HG02981 (cell line): ENCODE data around the gene CLPX.
A peak's percentile ranks its signal among the peaks of the same experiment; 100 is the strongest.
"Not testable (repeated sequence)": the region's sequence is repeated elsewhere in the genome, so short reads cannot be mapped to it uniquely, and the experiment has no call there.

ENCODE experiments used
- ATAC-seq: cut with Tn5 transposase; IDR thresholded peaks from one replicate; pipeline ENCODE4 v1.9.1; 2021; ENCODE audit warnings: mild to moderate bottlenecking, moderate library complexity; ENCODE audit not compliant: unreplicated experiment

Gene CLPX

DNA sequence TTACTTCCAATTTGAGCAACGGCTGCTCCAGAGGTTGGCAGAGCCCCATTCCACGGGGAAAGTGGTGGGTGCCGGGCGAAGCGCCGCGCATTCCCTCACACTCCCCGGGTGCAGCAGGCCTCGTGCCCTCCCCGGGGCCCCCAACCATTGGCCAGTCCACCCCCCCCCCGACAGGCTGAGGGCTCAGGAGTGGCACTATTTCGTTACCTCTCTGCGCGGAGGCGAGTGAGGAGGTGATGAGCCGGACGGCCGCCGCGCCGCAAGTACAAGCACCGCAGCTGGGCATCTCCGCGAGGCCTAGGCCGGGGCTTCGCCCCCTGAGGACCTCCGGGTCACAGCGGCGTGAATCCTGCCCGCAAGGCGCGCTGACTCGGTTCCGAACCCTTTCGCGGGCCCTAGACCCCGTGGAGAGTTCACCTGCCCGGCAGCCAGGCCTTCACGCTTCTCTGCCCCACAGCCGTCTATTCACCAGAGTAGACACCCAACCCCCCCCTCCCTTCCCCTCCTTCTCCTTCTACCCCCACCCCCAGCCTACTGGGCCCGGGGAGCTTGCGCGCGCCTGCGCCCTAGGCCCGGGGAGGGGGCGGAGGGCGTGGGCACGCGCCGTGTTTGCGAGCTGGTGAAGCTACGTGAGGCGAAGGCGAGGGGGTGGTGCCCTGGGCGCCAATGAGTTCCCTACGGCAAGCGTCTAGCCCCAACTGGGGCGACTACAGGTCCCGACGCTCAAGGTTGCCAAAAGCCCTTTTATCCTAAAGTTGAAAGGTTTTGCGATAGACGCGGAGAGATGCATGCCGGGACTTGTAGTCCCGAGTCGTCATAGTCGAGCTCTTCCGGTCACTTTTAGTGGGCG lies at the start of gene CLPX:
Gene CLPX, minus strand, starts transcription at position 475 of the 850 bp plus-strand sequence. Its CDS starts 189 bp downstream, at position 286.
- ATAC-seq, result peak; percentile 72

DNA sequence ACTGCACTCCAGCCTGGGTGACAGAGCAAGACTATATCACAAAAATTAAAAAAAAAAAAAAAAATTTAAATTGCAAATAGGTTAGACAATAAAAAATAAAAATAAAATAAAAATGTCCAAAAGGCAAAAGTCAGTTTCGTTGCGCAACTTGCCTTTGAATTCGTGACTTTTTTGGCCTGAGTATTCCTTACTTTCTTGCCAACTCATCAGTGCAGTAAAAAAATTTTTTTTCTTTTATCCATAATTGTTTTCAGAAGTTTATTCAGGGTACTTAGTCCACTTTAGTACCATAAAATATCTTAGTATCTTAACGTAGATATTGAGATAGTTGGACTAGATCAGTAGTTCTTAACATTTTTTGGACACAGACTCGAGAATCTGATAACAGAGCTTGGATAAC lies 48.6 kb upstream of the CLPX start:
- no peak for ATAC-seq

DNA sequence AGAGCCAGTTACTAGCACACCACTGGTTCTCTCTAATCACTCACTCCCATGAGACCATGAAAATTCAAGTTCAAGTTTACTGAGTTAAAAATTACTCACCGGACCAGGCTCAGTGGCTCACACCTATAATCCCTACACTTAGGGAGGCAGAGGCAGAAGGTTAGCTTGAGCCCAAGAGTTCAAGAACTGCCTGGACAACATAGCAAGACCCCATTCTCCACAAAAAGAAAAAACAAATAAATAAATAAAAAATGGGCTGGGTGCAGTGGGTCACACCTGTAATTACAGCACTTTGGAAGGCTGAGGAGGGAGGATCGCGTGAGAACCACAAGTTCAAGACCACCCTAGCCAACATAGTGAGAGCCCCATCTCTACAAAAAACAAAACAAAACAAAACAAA lies 47.4 kb upstream of the CLPX start:
- no peak for ATAC-seq

DNA sequence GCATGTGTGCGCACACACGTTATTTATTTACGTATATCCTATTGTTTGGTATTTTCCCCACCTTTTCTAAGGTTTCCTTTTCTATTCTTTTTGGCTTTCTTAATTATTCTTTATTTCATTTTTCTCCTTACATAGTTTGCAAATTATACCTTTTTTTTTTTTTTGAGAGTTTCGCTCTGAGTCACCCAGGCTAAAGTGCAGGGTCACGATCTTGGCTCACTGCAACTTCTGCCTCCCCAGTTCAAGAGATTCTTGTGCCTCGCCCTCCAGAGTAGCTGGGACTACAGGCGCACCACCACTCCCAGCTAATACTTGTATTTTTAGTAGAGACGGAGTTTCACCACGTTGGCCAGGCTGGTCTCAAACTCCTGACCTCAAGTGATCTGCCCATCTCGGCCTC lies 46.2 kb upstream of the CLPX start:
- no peak for ATAC-seq

DNA sequence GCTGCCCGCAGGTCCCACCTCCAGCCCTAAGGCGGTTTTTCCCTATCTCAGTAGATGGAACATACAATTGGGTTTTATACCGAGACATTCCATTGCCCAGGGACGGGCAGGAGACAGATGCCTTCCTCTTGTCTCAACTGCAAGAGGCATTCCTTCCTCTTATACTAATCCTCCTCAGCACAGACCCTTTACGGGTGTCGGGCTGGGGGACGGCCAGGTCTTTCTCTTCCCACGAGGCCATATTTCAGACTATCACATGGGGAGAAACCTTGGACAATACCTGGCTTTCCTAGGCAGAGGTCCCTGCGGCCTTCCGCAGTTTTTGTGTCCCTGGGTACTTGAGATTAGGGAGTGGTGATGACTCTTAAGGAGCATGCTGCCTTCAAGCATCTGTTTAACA lies 41.8 kb upstream of the CLPX start:
- ATAC-seq, result not testable (repeated sequence)

DNA sequence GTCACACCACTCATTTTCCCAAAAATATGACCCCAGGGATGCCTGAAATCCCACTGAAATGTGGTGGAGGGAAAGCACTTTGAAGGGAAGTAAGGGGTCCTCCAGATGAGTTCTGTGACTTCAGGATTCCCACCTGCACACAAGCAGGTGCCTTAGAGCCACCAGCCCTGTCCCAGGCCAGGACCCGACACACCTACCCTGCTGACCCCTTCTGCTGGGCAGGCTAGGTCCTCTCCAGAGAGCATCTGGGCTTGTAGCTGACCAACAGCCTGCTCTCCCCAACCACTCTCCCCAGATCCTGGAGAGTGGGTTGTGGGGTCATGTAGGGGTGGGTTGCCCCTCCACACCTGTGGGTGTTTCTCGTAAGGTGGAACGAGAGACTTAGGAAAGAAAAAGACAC lies 41.1 kb upstream of the CLPX start:
- no peak for ATAC-seq

DNA sequence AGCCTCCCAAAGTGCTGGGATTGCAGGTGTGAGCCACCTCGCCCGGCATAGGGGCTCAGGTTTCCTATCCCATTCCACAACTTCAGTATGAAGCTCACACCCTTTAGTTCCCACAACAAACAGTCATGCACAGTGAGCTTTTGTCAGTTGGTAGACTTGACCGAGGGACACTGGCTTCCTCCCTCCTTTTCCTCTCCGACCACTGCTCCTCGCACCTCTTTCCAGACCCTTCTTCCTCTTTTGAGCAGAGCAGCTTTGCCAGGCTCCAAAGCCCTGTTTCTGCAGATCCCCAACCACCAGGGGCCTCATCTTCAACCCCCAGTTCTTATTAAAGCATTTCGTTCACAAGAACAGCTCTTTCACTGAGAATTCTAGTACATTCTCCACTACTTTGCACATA lies 38.9 kb upstream of the CLPX start:
- ATAC-seq, result no peak

DNA sequence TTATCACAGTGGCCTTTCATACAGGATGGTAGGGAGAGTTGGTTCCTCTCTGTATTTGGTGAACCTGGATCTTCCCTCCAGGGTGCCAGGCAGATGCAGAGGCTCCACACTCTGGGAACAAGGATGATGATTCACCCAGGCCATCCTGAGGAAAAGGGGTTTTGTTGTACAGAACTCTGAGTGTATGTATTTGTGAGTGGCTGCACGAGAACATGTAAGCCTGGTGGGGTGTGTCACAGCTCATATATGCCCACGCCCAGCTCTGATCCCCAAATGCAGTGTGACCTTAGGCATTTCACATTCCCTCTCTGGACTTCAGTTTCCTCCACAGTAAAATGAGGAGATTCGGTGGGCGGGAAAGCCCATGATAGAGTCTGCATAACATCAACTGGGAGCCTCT lies 37.7 kb upstream of the CLPX start:
- no peak for ATAC-seq

DNA sequence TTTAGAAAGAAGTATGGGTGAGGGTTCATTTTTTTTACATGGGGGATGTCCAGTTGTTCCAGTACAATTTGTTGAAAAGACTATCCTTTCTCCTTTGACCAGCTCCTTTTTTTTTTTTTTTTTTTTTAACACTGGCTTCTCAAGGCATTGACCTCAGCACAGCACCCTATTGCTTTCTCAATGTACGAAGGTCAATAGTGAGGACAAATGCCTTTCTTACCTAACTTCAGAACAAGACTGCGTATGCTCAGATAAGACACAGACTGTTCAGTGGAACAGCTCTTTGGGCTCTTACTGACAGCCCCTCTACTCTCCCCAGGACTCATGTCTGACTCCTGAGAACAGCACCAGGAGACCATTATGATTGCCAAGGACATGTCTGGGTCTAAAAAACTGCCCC lies 36.6 kb upstream of the CLPX start:
- ATAC-seq, result no peak

DNA sequence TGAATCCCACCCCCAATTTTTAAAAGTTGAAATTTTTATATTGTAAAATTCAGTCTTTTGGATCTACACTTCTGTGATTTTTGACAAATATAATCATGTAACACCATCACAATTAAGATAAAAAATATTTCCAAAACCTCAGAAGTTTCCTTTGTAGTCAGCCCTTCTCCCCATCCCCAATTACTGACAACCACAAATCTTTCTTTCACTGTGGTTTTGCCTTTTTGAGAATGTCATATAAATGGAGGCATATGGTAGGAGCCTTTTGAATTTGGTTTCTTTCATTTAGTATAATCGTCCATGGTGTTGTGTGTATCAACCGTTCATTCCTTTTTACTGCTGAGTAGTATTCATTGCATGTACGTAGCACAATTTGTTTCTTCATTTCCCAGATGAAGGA lies 34.0 kb upstream of the CLPX start:
- ATAC-seq, result no peak

DNA sequence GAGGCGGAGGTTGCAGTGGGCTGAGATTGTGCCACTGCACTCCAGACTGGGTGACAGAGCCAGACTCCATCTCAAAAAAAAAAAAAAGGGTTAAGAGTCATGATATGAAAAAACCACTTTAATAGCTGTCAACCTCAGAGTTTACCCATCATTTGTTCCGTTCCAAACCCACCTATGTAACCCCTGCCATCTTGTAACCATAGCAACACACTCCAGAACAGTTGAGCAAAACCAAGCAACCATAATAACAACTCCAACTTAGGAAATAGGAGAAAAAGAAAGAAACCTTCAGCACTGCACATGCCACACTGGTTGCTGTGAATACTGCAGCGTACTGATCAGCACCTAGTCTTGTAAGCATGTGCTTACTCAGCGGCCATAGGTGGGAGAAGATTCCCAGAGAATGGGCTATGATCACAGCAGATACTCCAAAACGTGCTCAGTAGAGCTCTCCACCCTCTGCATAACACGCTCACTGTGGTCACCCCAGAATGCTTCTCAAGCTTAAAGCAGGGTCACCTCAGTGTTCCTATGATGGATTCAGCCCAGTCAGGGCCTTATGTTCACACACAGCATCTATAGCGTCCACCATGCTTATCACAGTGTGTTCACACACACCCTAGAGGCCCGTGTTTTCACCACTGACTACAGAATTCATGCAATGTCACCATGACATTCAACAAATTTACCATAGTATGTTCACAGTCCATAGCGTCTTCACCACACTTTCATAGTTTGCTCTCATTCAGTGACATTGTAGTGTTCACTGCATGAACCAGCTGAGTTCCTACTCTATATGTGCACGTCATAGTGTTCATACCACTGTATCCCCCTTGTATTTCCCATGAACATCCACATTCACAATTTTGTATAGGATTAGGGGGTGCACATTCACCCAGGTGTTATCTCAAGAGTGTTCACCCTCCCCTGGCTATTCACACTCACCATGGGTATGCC lies 32.7 kb upstream of the CLPX start:
- no peak for ATAC-seq

DNA sequence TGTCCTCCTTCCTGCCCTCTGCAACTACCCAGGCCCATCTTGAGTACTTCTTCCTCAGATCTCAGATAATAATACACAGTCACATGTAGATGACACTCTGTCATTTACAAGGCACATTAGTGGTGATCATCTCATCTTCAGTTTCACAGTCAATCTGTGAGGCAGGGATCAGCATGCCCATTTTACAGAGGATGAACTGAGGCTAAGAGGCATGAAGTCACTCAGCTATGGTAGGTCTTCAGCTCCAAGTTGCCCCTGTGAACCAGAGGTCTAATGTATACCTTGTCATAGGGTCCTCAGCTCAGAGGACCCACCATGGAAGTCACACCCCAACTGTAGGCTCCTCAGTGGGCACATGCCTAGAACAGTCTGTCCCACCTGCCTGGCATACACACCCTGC lies 30.4 kb upstream of the CLPX start:
- ATAC-seq, result no peak

DNA sequence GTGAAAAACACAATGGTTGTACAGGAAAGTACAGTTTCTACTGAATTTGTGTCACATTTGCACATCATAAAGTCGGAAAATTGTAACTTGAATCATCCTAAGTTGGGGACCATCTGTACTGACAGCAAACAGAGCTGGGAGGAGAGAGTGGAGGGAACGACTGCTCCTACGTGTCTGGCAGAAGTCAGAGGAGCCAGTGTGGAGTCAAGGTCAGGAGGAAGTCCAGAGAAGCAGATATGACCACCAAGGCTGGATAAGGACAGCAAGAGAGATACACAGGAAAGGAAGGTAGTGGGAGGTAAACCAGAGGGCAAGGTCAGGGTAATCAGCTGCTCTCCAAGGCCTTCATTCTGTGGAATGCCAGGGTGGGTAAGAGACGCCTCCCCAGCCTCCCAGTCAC lies 28.9 kb upstream of the CLPX start:
- ATAC-seq, result no peak

DNA sequence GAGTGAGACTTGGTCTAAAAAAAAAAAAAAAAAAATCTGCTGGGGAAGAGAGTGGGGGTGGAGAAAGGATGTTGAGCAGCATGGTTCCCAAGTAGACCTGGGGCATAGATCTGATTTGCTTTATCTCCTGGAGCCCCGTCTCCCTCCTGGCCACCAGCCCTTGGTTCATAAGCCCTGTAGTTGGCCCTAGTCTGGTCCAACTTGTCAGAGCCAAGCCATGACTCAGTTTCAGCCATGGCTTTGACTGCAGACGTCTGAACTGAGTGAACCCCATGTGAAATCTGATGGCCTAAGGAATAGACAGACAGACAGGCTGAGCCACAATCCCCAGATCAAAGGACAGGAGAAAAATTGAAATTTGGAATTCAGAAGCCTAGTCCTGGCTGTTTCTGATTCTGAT lies 28.1 kb upstream of the CLPX start:
- no peak for ATAC-seq

DNA sequence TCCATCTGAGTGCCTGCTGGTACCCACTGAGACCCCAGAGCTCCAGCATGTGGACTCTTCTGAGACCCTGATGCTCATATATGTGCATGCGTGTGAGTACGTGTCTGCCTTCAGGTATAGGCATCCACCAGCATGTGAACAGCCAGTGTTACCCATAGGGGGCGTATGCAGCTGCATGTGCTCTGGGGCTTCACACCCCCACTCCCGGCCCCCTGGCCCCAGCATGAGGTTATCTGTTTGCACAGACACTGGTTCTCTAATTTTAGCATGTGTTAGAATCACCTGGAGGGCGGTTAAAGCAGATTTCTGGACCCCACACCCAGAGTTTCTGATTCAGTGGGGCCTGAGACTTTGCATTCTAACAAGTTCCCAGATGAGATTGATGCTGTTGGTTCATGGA lies 27.0 kb upstream of the CLPX start:
- ATAC-seq, result no peak

DNA sequence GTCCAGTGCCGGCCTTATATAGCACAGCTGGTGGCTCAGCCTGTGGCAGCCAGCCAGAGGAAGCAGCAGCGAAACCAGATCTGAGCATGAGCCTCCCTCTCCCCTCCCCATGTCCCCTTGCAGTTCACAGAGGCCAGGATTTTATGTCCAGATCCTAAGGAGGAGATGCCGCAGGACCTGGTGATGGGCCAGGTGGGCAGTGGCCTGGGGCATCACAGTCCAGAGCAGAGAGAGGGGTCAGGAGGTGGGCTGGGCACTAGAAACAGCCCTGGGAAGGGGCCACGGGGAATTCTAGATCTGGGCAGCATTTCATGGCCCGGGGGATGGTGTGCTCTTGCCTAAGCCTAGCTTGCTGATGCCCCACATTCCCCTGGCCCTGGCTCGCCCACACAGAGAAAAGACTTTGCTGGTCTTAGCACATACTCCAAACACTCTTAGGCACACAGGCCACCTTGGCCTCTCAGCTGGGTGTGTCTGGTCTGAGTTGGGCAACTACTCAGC lies 26.4 kb upstream of the CLPX start:
- no peak for ATAC-seq

DNA sequence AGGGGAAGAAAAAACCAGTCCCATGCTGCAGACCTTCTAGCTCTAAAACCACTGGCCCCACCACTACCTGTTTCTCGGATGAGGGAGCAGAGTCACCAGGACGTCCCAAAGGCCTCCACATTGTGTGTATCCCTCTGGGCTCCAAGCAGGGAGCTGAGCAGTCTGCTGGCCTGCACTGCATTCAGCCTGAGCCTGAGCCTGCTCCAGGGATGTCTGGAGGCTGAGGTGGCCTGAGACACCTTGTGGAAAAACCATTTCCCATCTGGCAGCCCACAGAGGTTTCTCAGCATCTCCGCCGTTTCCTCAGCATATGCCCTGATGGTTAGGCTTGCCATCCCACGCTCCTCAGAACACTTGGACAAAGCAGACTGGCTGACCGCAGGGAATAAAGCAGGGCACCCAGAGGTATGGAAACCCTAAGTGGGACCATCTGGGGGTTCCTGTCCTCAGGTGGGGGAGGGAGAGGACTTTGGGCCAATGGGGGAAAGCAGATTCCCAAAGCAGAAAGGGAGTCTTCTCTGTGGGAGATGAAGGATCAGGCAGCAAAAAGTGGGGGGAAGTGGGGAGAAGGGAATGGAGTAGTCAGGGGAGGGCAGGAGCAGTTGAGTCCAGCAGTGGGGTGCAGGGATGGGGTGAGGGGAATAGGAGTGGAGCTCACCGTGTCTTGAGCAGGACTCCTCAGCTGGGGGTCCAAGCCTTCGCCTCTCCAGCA lies 25.8 kb upstream of the CLPX start, which contains the start of gene CILP:
Gene CILP, minus strand, starts transcription at position 704 of the 712 bp plus-strand sequence. CDS start 1,718 bp downstream, outside the sequence.
- no peak for ATAC-seq

DNA sequence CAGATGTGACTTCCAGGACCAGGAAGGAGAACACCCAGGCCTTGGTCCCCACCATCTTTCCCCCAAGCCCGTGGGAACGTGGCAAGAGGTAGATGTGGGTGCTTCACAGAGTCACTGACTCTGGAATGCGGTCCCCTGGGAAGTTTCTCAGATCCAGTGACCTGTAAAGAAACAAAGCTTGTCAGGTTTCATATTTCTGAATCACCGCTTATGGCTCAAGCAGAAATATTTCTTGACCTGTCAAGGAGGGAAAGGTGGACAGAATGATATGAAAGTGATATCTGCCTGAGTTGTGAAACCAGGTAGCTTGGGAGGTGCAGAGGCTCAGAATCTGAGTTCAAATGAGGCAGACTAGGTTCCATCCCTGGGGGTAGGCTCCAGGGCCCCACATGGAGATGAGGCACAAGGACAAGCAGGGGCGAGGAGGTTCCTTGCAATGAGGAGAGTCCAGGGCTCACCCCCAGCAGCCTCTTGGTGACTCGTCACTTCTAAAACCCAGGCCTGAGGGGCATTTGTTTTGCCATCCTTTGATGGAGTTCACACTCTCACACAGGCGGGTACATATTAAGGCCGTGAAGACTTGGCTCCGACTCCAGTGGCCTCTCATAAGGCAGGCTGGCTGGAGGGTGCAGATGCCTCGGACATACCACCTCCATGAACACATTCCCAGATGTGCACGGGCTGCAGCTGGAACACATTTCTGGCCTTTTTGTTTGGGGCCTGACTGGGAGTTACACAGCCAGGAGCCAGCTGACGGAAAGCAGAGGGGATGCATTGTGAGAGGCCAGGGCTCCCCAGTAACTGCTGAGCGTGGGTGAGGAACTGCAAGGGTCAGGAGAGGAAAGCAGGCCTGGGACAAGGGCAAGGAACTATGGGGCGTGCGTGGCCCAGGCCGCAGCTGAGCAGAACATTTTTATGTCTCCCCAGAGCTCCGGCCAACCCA lies 24.8 kb upstream of the CLPX start:
- no peak for ATAC-seq

DNA sequence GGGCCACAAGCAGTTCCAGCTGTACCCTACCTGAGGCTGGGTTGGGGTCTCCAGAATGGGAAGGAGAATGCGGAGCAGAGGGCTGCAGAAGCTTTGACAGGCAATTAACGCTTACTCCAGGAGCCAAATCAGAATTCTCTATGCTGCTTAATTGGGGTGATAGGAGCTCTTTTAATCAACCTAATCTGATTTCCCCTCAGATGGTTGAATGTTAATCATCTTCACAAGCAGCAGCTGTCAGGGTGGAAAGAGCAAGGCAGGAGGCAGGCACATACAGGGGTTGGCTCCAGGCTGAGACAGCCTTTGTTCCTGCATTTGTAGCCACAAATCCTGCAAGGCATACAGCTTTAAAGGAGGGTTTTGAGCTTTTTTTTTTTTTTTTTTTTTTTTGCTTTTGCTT lies 23.5 kb upstream of the CLPX start:
- ATAC-seq, result no peak
